PFSK-1 (cell line): ENCODE measurements around the gene EXD3.

Source experiments
- FOXP2 ChIP-seq: optimal IDR thresholded peaks from 2 replicates; pipeline ENCODE3; 2011; ENCODE audit warnings: borderline replicate concordance, control low read depth, inconsistent platforms; ENCODE audit not compliant: insufficient read depth; ENCODE audit errors: extremely low read length, extremely low read depth
- POLR2AphosphoS5 ChIP-seq: IDR thresholded peaks from 2 replicates; pipeline ENCODE4 v1.6.1; 2012; ENCODE audit warnings: low read depth, mild to moderate bottlenecking, control low read depth, low read length, moderate library complexity
- SIN3A ChIP-seq: IDR thresholded peaks from 2 replicates; pipeline ENCODE4 v1.6.1; 2012; ENCODE audit warnings: mild to moderate bottlenecking, low read length, moderate library complexity, borderline replicate concordance; ENCODE audit not compliant: insufficient read depth
- TAF1 ChIP-seq: IDR thresholded peaks from 2 replicates; pipeline ENCODE4 v1.6.1; 2012; ENCODE audit warnings: low read length, control low read depth, borderline replicate concordance; ENCODE audit not compliant: insufficient read depth
- TF ChIP-seq, protein P1 (sequence below), 2 experiments: IDR thresholded peaks; 2 replicates each; pipeline versions ENCODE4 v1.6.1 to v1.8.0; 2011 to 2012; ENCODE audit warnings: low read depth in 2 of 2, low read length in 2 of 2, control low read depth in 1 of 2, inconsistent platforms in 1 of 2, mild to moderate bottlenecking in 1 of 2, moderate library complexity in 1 of 2; ENCODE audit not compliant: insufficient read depth in 1 of 2

- TF ChIP-seq POLR2AphosphoS5 (no peak), SIN3A (no peak), TAF1 (no peak), FOXP2 (no peak)
- TF ChIP-seq, protein P1, sequence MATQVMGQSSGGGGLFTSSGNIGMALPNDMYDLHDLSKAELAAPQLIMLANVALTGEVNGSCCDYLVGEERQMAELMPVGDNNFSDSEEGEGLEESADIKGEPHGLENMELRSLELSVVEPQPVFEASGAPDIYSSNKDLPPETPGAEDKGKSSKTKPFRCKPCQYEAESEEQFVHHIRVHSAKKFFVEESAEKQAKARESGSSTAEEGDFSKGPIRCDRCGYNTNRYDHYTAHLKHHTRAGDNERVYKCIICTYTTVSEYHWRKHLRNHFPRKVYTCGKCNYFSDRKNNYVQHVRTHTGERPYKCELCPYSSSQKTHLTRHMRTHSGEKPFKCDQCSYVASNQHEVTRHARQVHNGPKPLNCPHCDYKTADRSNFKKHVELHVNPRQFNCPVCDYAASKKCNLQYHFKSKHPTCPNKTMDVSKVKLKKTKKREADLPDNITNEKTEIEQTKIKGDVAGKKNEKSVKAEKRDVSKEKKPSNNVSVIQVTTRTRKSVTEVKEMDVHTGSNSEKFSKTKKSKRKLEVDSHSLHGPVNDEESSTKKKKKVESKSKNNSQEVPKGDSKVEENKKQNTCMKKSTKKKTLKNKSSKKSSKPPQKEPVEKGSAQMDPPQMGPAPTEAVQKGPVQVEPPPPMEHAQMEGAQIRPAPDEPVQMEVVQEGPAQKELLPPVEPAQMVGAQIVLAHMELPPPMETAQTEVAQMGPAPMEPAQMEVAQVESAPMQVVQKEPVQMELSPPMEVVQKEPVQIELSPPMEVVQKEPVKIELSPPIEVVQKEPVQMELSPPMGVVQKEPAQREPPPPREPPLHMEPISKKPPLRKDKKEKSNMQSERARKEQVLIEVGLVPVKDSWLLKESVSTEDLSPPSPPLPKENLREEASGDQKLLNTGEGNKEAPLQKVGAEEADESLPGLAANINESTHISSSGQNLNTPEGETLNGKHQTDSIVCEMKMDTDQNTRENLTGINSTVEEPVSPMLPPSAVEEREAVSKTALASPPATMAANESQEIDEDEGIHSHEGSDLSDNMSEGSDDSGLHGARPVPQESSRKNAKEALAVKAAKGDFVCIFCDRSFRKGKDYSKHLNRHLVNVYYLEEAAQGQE (IDR thresholded peaks at IDR 0.05; ENCODE audit: insufficient read depth in 1 of 2, low read depth in 2 of 2, low read length in 2 of 2): no peak
These were observed 50.9 kb downstream of the EXD3 start for GRCh38 chr9:137371946-137372651.
